ENCODE results near the gene CEP128.

The CEP128 gene

GRCh38 chr14:80602946-80603345 is 338.6 kb downstream of the CEP128 start:
- Histone ChIP-seq H3K79me2 (ENCODE audit: control insufficient read depth, low read length) (no peaks in the 10 kb centered on the region), H3F3A (ENCODE audit: control insufficient read depth, insufficient read depth) (no peaks in the 10 kb centered on the region), H3K27me3 (ENCODE audit: control insufficient read depth, low read length) (no peaks in the 10 kb centered on the region), H3K4me3 (ENCODE audit: low read length) (no peak overlapping the region), H3K4me2 (ENCODE audit: low read length) (no peak overlapping the region), H3K36me3 (ENCODE audit: control insufficient read depth, low read length) (no peaks in the 10 kb centered on the region), H3K9me2 (replicated peaks; ENCODE audit: control insufficient read depth, low read length) (no peaks in the 10 kb centered on the region), H3K27ac (ENCODE audit: low read depth, low read length) (no peak overlapping the region), H3K9me3 (ENCODE audit: control insufficient read depth, insufficient read depth, low read length) (no peaks in the 10 kb centered on the region), H3K4me1 (ENCODE audit: control insufficient read depth, low read length) (no peaks in the 10 kb centered on the region), H4K20me1 (ENCODE audit: control insufficient read depth, insufficient read depth, low read depth, low read length) (no peaks in the 10 kb centered on the region)
- TF ChIP-seq EZH2phosphoT487 (IDR thresholded peaks at IDR 0.05; ENCODE audit: borderline replicate concordance, low read length): no peak
- TF ChIP-seq, protein P1, sequence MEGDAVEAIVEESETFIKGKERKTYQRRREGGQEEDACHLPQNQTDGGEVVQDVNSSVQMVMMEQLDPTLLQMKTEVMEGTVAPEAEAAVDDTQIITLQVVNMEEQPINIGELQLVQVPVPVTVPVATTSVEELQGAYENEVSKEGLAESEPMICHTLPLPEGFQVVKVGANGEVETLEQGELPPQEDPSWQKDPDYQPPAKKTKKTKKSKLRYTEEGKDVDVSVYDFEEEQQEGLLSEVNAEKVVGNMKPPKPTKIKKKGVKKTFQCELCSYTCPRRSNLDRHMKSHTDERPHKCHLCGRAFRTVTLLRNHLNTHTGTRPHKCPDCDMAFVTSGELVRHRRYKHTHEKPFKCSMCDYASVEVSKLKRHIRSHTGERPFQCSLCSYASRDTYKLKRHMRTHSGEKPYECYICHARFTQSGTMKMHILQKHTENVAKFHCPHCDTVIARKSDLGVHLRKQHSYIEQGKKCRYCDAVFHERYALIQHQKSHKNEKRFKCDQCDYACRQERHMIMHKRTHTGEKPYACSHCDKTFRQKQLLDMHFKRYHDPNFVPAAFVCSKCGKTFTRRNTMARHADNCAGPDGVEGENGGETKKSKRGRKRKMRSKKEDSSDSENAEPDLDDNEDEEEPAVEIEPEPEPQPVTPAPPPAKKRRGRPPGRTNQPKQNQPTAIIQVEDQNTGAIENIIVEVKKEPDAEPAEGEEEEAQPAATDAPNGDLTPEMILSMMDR (IDR thresholded peaks at IDR 0.05; ENCODE audit: low read depth, low read length, poor library complexity, severe bottlenecking): no peak

DNA sequence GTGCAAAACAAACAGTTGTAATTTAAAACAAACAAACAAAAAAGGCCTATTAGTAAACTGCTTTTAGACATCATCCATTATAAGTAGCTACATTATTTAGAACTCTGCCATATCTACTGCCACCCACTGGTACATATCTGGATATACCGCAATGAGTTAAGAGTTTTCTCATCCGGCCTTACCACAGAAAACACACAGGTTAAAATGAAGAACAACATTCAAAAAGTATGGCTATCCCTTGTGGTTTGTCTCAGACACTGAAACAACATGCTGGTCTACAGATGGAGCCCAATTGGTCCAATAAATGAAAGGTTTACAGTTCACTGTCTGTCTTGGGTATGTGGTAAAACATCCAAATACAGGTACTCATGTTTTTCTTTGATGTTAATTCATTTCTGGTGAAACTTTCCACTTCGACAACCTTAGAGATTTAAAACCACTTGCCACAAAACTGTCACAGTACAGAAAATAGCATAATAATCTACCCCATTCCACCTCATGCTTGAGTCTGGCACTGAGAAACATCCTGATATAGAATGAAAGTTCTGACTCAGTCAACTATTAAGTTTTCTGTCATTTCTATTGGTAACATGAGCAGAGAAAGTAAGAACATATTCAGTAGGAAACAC is 354.3 kb downstream of the CEP128 start:
- no peaks in the 10 kb centered on the region for H3K36me3 ChIP-seq (ENCODE audit: control insufficient read depth, low read length)
- H3K27me3 ChIP-seq (ENCODE audit: control insufficient read depth, low read length): no peaks in the 10 kb centered on the region
- H3K4me2 ChIP-seq (ENCODE audit: low read length): no peak overlapping the region
- no peaks in the 10 kb centered on the region for H3K9me3 ChIP-seq (ENCODE audit: control insufficient read depth, insufficient read depth, low read length)
- H3K4me1 ChIP-seq (ENCODE audit: control insufficient read depth, low read length): no peaks in the 10 kb centered on the region
- no peak overlapping the region for H3K4me3 ChIP-seq (ENCODE audit: low read length)
- no peaks in the 10 kb centered on the region for H3K79me2 ChIP-seq (ENCODE audit: control insufficient read depth, low read length)
- H4K20me1 ChIP-seq (ENCODE audit: control insufficient read depth, insufficient read depth, low read depth, low read length): no peaks in the 10 kb centered on the region
- H3K27ac ChIP-seq (ENCODE audit: low read depth, low read length): no peak overlapping the region
- H3K9me2 ChIP-seq (replicated peaks; ENCODE audit: control insufficient read depth, low read length): no peaks in the 10 kb centered on the region
- no peak for TF ChIP-seq EZH2phosphoT487 (IDR thresholded peaks at IDR 0.05; ENCODE audit: borderline replicate concordance, low read length)
- TF ChIP-seq, protein P1 (IDR thresholded peaks at IDR 0.05; ENCODE audit: low read depth, low read length, poor library complexity, severe bottlenecking): peak; percentile 53
- no peaks in the 10 kb centered on the region for H3F3A ChIP-seq (ENCODE audit: control insufficient read depth, insufficient read depth)

DNA sequence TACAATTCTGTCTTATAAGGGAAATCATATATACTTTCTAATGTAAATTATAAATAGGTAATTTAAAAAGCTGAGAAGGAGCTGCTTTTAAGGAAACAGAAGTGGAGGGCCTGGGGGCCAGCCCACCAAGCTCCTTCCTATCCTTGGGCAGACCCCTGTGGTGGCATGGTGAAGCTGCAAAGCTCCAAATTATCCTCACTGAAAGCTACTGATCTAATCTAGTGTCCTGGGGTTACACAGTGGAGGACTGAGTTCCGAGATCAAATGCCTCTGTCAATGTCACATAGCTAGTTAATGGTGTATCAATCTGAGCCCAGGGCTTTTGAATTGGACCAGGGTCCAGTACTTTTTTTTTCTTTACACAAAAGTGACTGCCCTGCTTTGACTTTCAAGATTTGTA is 355.4 kb downstream of the CEP128 start:
- H3K79me2 ChIP-seq (ENCODE audit: control insufficient read depth, low read length): no peaks in the 10 kb centered on the region
- no peaks in the 10 kb centered on the region for H3K9me2 ChIP-seq (replicated peaks; ENCODE audit: control insufficient read depth, low read length)
- H3K4me1 ChIP-seq (ENCODE audit: control insufficient read depth, low read length): no peaks in the 10 kb centered on the region
- TF ChIP-seq, protein P1 (IDR thresholded peaks at IDR 0.05; ENCODE audit: low read depth, low read length, poor library complexity, severe bottlenecking): no peak
- no peak for TF ChIP-seq EZH2phosphoT487 (IDR thresholded peaks at IDR 0.05; ENCODE audit: borderline replicate concordance, low read length)
- H4K20me1 ChIP-seq (ENCODE audit: control insufficient read depth, insufficient read depth, low read depth, low read length): no peaks in the 10 kb centered on the region
- no peak overlapping the region for H3K27ac ChIP-seq (ENCODE audit: low read depth, low read length)
- H3K27me3 ChIP-seq (ENCODE audit: control insufficient read depth, low read length): no peaks in the 10 kb centered on the region
- H3K4me3 ChIP-seq (ENCODE audit: low read length): no peak overlapping the region
- no peaks in the 10 kb centered on the region for H3K36me3 ChIP-seq (ENCODE audit: control insufficient read depth, low read length)
- no peaks in the 10 kb centered on the region for H3F3A ChIP-seq (ENCODE audit: control insufficient read depth, insufficient read depth)
- H3K4me2 ChIP-seq (ENCODE audit: low read length): no peak overlapping the region
- H3K9me3 ChIP-seq (ENCODE audit: control insufficient read depth, insufficient read depth, low read length): no peaks in the 10 kb centered on the region
